GM18909 (cell line): ENCODE results near the gene FPGS.
A peak's percentile ranks its signal among the peaks of the same experiment; 100 is the strongest.
"Not testable (repeated sequence)": the region's sequence is repeated elsewhere in the genome, so short reads cannot be mapped to it uniquely, and the experiment has no call there.

Experiments used
- ATAC-seq: cut with Tn5 transposase; IDR thresholded peaks from one replicate; pipeline ENCODE4 v1.9.1; 2021; ENCODE audit warnings: mild to moderate bottlenecking; ENCODE audit not compliant: unreplicated experiment, poor library complexity

Gene FPGS

GRCh38 chr9:127802576-127803443 is at the start of gene FPGS:
FPGS (plus strand) TSS chr9:127802882; CDS start chr9:127802925, 43 bp downstream.
- ATAC-seq = peak; percentile 69

DNA sequence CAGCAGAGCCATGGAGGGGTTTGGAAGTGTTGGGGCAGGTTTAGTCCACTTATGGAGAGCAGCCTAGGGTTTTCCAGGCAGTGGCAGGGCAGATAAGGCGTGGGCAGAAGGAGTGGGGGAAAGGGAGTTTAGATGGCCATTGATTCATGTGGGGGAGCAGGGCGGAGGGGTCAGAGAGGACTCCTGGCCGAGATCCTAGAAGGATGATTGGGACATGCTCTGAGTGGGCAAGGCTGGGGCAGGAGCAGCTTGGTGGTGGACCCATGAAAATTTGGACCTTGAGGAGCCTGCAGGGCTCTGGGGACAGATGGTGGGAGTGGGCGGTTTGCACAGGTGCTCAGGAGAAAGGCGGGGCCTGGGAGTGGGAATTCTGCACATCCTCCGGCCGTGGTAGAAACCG is 49.5 kb upstream of the FPGS start:
- no peak for ATAC-seq

DNA sequence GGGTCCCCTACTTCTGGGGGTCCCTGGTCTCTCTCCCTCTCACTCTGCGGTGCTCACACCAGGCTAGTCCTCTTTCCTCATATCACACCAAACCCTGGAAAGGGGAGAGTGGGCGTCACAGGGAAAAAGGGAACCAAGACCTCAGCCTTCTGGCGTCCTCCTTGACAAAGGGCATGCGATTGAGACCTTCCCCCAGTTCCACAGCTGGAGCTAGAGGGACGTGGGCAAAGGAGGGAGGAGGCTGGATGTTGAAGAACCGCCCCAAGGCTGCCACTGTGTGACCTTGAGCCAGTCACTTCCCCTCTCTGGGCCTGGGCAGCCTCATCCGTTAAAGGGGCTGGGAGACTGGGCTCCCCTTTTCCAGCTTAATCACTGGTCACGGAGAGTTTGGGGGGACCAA is 49.1 kb upstream of the FPGS start:
- no peak for ATAC-seq

GRCh38 chr9:127754099-127755060 is 48.3 kb upstream of the FPGS start:
- no peak for ATAC-seq

GRCh38 chr9:127755061-127756060 is 47.3 kb upstream of the FPGS start:
- no peak for ATAC-seq

- no peak for ATAC-seq
These were observed 46.4 kb upstream of the FPGS start for GRCh38 chr9:127756233-127756632.

- ATAC-seq = not testable (repeated sequence)
These were observed 45.9 kb upstream of the FPGS start for GRCh38 chr9:127756776-127757175.

DNA sequence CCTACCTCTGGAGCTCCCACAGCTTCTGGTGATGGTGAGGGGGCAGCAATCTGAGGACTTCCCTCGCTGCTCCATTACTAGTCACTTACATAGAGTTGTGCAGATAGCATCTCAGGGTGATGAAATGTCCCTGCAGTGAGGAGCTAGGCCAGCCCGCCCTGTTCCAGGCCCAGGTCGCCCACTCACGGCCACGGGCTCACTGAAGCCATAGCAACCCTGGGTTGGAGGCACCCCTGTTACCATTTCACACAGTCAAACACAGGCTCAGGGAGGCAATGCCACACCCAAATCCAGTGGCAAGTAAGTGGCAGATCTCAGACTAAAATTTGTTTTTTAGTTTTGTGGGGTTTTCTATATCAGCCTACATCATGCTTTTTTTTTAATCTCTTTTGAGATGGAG is 43.8 kb upstream of the FPGS start:
- no peak for ATAC-seq

GRCh38 chr9:127761061-127761460 is 41.6 kb upstream of the FPGS start:
- no peak for ATAC-seq

- ATAC-seq = no peak
These were observed 41.2 kb upstream of the FPGS start for GRCh38 chr9:127761491-127761956.

DNA sequence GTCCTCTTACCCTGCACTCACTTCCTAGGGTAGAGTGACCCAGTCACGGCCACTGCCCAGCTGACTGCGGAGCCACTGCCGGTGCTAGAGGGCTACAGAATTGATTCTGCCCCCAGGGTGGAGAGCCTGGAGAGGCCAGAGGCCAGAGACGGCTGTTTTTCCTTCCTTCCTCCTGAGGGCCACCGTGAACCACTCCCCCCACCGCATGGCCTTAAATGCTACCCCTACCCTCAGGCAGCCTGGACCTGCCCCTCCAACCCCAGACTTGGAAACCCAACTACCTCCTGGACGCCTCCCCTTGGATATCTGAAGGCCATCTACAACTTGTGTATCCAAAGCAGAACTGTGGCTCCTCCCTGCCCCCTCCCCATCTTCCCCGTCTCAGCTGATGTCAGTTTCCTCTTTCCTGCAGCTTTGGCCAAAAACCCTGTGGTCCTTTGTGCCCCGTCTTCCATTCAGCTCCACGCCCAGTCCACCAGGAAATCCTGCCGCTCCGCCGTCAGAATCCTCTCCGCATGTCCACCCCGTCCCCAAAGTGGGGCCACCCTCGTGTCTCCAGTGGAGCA is 40.5 kb upstream of the FPGS start:
- ATAC-seq = no peak

DNA sequence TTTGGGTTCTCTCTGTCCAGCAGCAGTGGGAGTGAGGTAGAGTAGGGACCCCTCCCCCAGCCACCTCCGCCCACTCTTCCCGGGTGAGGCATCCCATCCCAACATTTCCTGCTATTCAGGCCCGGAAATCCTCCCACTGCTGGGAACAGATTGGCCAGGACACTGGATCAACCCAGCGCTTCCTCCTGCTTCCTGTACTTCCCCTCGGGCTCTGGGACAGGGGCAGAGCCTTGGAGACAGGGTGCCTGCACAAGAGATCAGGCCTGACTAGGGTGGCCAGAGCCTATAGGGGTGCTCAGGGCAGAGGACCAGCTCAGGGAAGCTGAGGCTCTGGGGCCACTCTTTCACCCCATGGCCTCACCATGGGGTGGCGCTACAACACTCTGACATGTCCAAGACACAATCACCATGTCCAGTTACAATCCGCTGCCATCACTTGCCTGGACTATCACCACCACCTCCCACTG is 38.7 kb upstream of the FPGS start:
- no peak for ATAC-seq

DNA sequence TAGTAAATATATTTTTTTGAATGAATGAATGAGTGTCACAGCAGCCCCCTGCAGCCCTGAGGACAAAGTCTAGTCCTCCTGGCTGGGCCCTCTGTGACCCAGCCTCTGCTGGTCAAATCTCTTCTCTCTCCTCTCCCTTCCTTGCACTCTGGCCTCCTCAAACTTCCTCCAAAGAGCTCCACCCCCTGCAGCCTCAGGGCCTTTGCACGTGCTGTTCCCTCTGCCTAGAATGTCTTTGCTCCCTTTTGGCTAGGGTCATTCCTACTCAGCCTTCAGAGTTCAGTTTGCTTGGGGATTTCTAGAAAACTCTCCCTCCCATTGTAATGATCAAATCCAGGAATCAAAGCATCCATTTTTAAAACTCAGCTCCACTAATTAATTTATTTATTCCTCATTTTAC is 37.3 kb upstream of the FPGS start:
- ATAC-seq = no peak

- ATAC-seq = no peak
These were observed 35.3 kb upstream of the FPGS start for GRCh38 chr9:127767410-127767809.

DNA sequence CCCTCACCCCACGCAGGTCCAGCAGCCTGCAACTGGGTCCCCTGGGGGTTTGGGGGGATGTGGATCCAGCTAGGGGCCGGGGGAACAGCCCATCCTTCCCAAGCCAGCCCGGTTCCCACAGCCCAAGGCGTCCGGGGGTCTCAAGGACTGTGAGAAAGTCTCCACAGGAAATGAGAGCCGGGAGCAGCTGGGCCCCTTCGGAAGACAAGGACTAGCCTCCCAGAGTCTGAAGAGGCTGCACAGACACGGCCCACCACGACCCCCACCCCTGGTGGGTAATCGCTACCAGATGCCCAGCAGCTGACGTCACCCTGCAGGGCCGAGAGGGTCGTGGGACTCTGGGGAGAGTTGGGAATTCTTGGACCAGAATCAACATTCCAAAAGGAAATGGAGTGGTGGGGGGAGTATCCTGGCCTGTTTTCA is 34.8 kb upstream of the FPGS start:
- ATAC-seq = no peak

DNA sequence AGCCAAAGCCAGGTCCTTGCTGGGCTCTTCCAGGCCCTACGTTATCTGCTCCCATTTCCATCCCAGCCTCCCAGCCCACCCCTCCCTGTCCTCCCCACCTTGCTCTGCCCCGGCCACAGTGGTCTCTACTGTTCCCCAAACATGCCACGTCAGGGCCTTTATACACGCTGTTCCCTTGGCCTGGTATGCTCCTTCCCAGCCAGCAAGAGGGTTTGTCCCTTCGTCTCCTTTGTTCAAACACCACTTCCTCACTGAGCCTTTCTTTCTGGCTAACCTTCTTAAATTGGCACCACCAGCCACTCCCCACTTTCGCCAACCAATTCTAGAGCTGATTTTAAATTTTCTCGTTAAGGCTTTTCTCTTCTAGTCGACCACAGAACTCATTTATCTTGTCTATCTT is 34.0 kb upstream of the FPGS start:
- no peak for ATAC-seq

GRCh38 chr9:127769101-127769500 is 33.6 kb upstream of the FPGS start:
- ATAC-seq = no peak

- ATAC-seq = no peak
These were observed 32.6 kb upstream of the FPGS start for GRCh38 chr9:127769929-127770582.

DNA sequence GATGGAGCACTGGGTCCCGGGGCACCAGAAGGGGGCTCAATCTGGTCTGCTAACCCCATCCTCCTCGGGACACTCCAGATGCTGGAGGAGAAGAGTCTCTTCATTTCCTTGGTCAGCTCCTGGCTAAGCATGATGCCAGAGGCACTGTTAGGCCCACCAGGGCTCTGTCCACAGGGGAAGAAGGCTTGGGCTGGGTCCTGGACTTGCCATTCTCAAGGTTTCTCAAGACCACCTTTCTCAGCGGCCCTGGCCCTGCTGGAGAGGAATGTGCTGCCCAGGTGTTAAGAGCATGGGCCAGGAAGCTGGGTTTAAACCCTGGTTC is 32.1 kb upstream of the FPGS start:
- peak; percentile 2 for ATAC-seq
